ENCODE measurements around the gene ATG5.

The ATG5 gene

DNA sequence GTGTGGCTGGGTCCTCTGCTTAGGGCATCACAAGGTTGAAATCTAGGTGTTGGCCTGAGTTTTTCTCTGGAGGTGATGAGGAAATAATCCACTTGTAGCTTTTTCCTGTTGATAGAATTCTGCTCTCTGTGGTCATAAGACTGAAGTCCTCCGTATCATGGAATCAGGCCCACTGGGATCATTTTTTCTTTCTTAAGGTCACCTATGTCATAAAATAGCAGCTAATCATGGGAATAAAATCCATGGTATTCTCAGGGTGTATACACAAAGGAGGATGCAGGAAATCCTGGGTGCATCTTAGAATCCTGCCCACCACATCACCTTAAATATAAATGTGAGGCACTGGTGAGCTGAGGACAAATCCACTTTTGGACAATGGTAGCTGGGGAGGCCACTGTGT lies 166.7 kb downstream of the ATG5 start:
- H3K23ac ChIP-seq (ENCODE audit: low read length): no peak overlapping the region
- no peak overlapping the region for H3K4me2 ChIP-seq (ENCODE audit: low read length)
- H3K18ac ChIP-seq (ENCODE audit: low read length): no peak overlapping the region
- no peak overlapping the region for H4K5ac ChIP-seq (ENCODE audit: low read length)
- no peak overlapping the region for H2BK120ac ChIP-seq (ENCODE audit: low read depth, low read length)
- no peak overlapping the region for H2BK5ac ChIP-seq (ENCODE audit: low read length)
- H3K9ac ChIP-seq (ENCODE audit: low read length): no peak overlapping the region
- DNase-seq: no peak
- no peak overlapping the region for H4K8ac ChIP-seq (ENCODE audit: low read depth, low read length)
- H3K4ac ChIP-seq (ENCODE audit: low read depth, low read length): no peak overlapping the region
- WGBS (ENCODE audit: extremely low coverage, insufficient coverage, low lambda C conversion rate): no CpG with 5 or more reads among the region's 1 CpG
- H3K27ac ChIP-seq (ENCODE audit: low read depth, low read length): no peak overlapping the region
- H3K4me1 ChIP-seq (ENCODE audit: control insufficient read depth, low read depth, low read length): peaks cover 15% of the 10 kb centered on the region
- no peak overlapping the region for H3K4me3 ChIP-seq (ENCODE audit: low read length)
- H3K36me3 ChIP-seq (ENCODE audit: control insufficient read depth, insufficient read depth, low read length): no peaks in the 10 kb centered on the region
- no peak overlapping the region for H3K56ac ChIP-seq (ENCODE audit: low read length)
- H3K79me1 ChIP-seq (ENCODE audit: low read length): no peaks in the 10 kb centered on the region
- no peaks in the 10 kb centered on the region for H3K27me3 ChIP-seq (ENCODE audit: insufficient read depth, low read length, poor library complexity)
- no peaks in the 10 kb centered on the region for H3K79me2 ChIP-seq (ENCODE audit: control insufficient read depth, insufficient read depth, low read length)
- no peak overlapping the region for H2BK15ac ChIP-seq (replicated peaks; ENCODE audit: low read depth)
- H2AK5ac ChIP-seq (ENCODE audit: low read length): no peak overlapping the region

GRCh38 chr6:106156863-106157262 lies 168.7 kb downstream of the ATG5 start:
- Histone ChIP-seq H3K4me3 (ENCODE audit: low read length) (no peak overlapping the region), H3K27me3 (ENCODE audit: insufficient read depth, low read length, poor library complexity) (no peaks in the 10 kb centered on the region), H3K9ac (ENCODE audit: low read length) (no peak overlapping the region), H4K8ac (ENCODE audit: low read depth, low read length) (no peak overlapping the region), H3K36me3 (ENCODE audit: control insufficient read depth, insufficient read depth, low read length) (no peaks in the 10 kb centered on the region), H3K18ac (ENCODE audit: low read length) (no peak overlapping the region), H2BK15ac (replicated peaks; ENCODE audit: low read depth) (no peak overlapping the region), H4K5ac (ENCODE audit: low read length) (no peak overlapping the region), H3K27ac (ENCODE audit: low read depth, low read length) (no peak overlapping the region), H3K79me2 (ENCODE audit: control insufficient read depth, insufficient read depth, low read length) (no peaks in the 10 kb centered on the region), H2AK5ac (ENCODE audit: low read length) (peak overlapping the region; percentile 87), H2BK120ac (ENCODE audit: low read depth, low read length) (no peak overlapping the region), H3K56ac (ENCODE audit: low read length) (peak overlapping the region; percentile 40), H3K4me2 (ENCODE audit: low read length) (no peak overlapping the region), H3K4me1 (ENCODE audit: control insufficient read depth, low read depth, low read length) (peaks cover 9% of the 10 kb centered on the region), H3K4ac (ENCODE audit: low read depth, low read length) (no peak overlapping the region), H3K23ac (ENCODE audit: low read length) (no peak overlapping the region), H2BK5ac (ENCODE audit: low read length) (no peak overlapping the region), H3K79me1 (ENCODE audit: low read length) (no peaks in the 10 kb centered on the region)
- DNase-seq: no peak
- no CpG with 5 or more reads among the region's 3 CpGs for WGBS (ENCODE audit: extremely low coverage, insufficient coverage, low lambda C conversion rate)

GRCh38 chr6:106156413-106156812 lies 169.1 kb downstream of the ATG5 start:
- no peak overlapping the region for H3K4ac ChIP-seq (ENCODE audit: low read depth, low read length)
- no peak overlapping the region for H2BK5ac ChIP-seq (ENCODE audit: low read length)
- DNase-seq: no peak
- no peaks in the 10 kb centered on the region for H3K79me2 ChIP-seq (ENCODE audit: control insufficient read depth, insufficient read depth, low read length)
- H2BK120ac ChIP-seq (ENCODE audit: low read depth, low read length): no peak overlapping the region
- no peak overlapping the region for H3K4me2 ChIP-seq (ENCODE audit: low read length)
- H4K8ac ChIP-seq (ENCODE audit: low read depth, low read length): no peak overlapping the region
- no peaks in the 10 kb centered on the region for H3K27me3 ChIP-seq (ENCODE audit: insufficient read depth, low read length, poor library complexity)
- H3K36me3 ChIP-seq (ENCODE audit: control insufficient read depth, insufficient read depth, low read length): no peaks in the 10 kb centered on the region
- no peak overlapping the region for H3K23ac ChIP-seq (ENCODE audit: low read length)
- H2BK15ac ChIP-seq (replicated peaks; ENCODE audit: low read depth): no peak overlapping the region
- no peak overlapping the region for H3K4me3 ChIP-seq (ENCODE audit: low read length)
- no peak overlapping the region for H3K9ac ChIP-seq (ENCODE audit: low read length)
- H3K79me1 ChIP-seq (ENCODE audit: low read length): no peaks in the 10 kb centered on the region
- H2AK5ac ChIP-seq (ENCODE audit: low read length): no peak overlapping the region
- H4K5ac ChIP-seq (ENCODE audit: low read length): no peak overlapping the region
- H3K56ac ChIP-seq (ENCODE audit: low read length): no peak overlapping the region
- H3K27ac ChIP-seq (ENCODE audit: low read depth, low read length): no peak overlapping the region
- H3K18ac ChIP-seq (ENCODE audit: low read length): no peak overlapping the region
- peaks cover 9% of the 10 kb centered on the region for H3K4me1 ChIP-seq (ENCODE audit: control insufficient read depth, low read depth, low read length)
- WGBS (ENCODE audit: extremely low coverage, insufficient coverage, low lambda C conversion rate): no CpG with 5 or more reads among the region's 3 CpGs

DNA sequence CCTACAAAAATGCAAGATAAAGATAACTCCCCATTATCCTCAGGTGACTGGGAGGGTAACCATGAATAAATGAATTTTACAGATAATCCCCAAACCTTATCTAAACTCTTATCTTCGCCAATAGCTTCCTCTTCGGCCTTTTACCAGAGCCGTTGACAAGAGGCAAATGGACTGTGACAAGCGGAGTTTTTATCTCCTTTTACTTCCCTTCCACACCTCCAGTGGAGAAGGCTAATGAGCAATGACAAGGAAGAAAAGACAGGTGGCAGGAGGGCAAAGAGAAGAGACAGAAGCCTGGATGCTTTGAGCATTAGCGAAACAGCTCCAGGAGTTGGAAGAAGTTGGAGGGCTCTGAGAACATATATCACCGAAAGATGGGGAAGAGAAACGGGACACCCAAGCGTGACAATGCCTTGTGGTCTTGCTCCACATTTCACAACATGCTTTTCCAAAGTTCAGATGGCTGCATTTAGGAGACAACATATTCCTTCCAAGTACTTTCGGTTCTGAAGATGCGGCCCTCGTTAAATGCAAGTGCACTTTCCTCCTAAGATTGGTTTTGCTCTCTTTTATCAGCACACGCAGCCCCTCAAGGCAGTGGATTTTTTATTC lies 170.2 kb downstream of the ATG5 start:
- Histone ChIP-seq H2BK5ac (ENCODE audit: low read length) (no peak overlapping the region), H3K4ac (ENCODE audit: low read depth, low read length) (no peak overlapping the region), H3K4me1 (ENCODE audit: control insufficient read depth, low read depth, low read length) (peaks cover 9% of the 10 kb centered on the region), H3K4me3 (ENCODE audit: low read length) (no peak overlapping the region), H3K9ac (ENCODE audit: low read length) (no peak overlapping the region), H3K23ac (ENCODE audit: low read length) (no peak overlapping the region), H4K5ac (ENCODE audit: low read length) (no peak overlapping the region), H3K18ac (ENCODE audit: low read length) (peak overlapping the region; percentile 29), H2BK15ac (replicated peaks; ENCODE audit: low read depth) (no peak overlapping the region), H3K36me3 (ENCODE audit: control insufficient read depth, insufficient read depth, low read length) (no peaks in the 10 kb centered on the region), H3K4me2 (ENCODE audit: low read length) (no peak overlapping the region), H3K56ac (ENCODE audit: low read length) (peak overlapping the region; percentile 1), H2AK5ac (ENCODE audit: low read length) (no peak overlapping the region), H3K79me2 (ENCODE audit: control insufficient read depth, insufficient read depth, low read length) (no peaks in the 10 kb centered on the region), H3K27me3 (ENCODE audit: insufficient read depth, low read length, poor library complexity) (no peaks in the 10 kb centered on the region), H4K8ac (ENCODE audit: low read depth, low read length) (no peak overlapping the region), H3K79me1 (ENCODE audit: low read length) (no peaks in the 10 kb centered on the region), H3K27ac (ENCODE audit: low read depth, low read length) (no peak overlapping the region), H2BK120ac (ENCODE audit: low read depth, low read length) (peak overlapping the region; percentile 7)
- no CpG with 5 or more reads among the region's 12 CpGs for WGBS (ENCODE audit: extremely low coverage, insufficient coverage, low lambda C conversion rate)
- peak; percentile 97 for DNase-seq

DNA sequence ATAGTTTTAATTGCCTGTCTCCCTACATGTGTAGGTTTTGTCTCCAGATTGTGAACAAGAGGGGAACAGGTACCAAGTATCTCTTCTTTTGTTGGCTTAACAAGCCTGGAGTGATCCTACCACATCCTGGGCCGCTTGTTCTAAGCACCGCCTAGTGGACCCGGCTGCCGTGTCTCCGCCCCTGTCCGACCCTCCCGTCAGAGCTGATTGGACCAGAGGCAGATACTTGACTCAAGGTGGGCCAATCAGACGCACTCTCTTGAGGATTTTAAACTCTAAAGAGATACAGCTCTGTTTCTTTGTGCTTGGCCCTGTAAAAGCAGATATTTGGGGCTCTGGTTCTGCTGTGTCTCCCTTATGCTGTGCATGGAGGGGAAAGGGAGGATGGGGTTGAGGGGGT lies 171.2 kb downstream of the ATG5 start:
- H3K79me1 ChIP-seq (ENCODE audit: low read length): no peaks in the 10 kb centered on the region
- WGBS (ENCODE audit: extremely low coverage, insufficient coverage, low lambda C conversion rate): no CpG with 5 or more reads among the region's 8 CpGs
- H3K18ac ChIP-seq (ENCODE audit: low read length): peak overlapping the region; percentile 29
- H4K5ac ChIP-seq (ENCODE audit: low read length): no peak overlapping the region
- no peaks in the 10 kb centered on the region for H3K79me2 ChIP-seq (ENCODE audit: control insufficient read depth, insufficient read depth, low read length)
- H2BK15ac ChIP-seq (replicated peaks; ENCODE audit: low read depth): no peak overlapping the region
- H3K4ac ChIP-seq (ENCODE audit: low read depth, low read length): no peak overlapping the region
- no peak overlapping the region for H2BK5ac ChIP-seq (ENCODE audit: low read length)
- no peak overlapping the region for H3K9ac ChIP-seq (ENCODE audit: low read length)
- DNase-seq: peak; percentile 62
- H3K56ac ChIP-seq (ENCODE audit: low read length): peak overlapping the region; percentile 40
- H3K4me2 ChIP-seq (ENCODE audit: low read length): no peak overlapping the region
- H3K27ac ChIP-seq (ENCODE audit: low read depth, low read length): no peak overlapping the region
- no peaks in the 10 kb centered on the region for H3K27me3 ChIP-seq (ENCODE audit: insufficient read depth, low read length, poor library complexity)
- H4K8ac ChIP-seq (ENCODE audit: low read depth, low read length): no peak overlapping the region
- H3K36me3 ChIP-seq (ENCODE audit: control insufficient read depth, insufficient read depth, low read length): no peaks in the 10 kb centered on the region
- H2AK5ac ChIP-seq (ENCODE audit: low read length): no peak overlapping the region
- peaks cover 9% of the 10 kb centered on the region for H3K4me1 ChIP-seq (ENCODE audit: control insufficient read depth, low read depth, low read length)
- no peak overlapping the region for H2BK120ac ChIP-seq (ENCODE audit: low read depth, low read length)
- H3K4me3 ChIP-seq (ENCODE audit: low read length): no peak overlapping the region
- no peak overlapping the region for H3K23ac ChIP-seq (ENCODE audit: low read length)

DNA sequence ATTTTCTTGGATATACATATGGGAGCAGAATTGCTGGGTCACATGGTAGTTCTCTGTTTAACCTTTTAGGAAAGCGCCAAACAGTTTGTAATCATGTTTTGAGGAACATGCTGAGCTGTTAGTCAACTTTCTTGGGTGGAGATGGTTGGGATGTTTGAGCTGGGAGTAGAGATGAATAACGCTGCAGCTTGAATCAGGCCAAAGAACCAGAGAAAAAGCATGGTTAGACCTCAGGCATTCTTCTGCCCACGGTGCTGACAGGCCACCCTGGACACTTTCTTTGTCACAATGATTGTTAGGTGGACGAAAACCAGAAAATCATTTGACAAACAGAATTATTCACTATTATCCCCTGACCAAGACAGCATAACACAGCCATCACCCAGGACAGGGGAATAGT lies 172.6 kb downstream of the ATG5 start:
- no peak for DNase-seq
- Histone ChIP-seq H3K27ac (ENCODE audit: low read depth, low read length) (no peak overlapping the region), H3K18ac (ENCODE audit: low read length) (no peak overlapping the region), H3K36me3 (ENCODE audit: control insufficient read depth, insufficient read depth, low read length) (no peaks in the 10 kb centered on the region), H2AK5ac (ENCODE audit: low read length) (no peak overlapping the region), H3K79me2 (ENCODE audit: control insufficient read depth, insufficient read depth, low read length) (no peaks in the 10 kb centered on the region), H3K27me3 (ENCODE audit: insufficient read depth, low read length, poor library complexity) (no peaks in the 10 kb centered on the region), H3K23ac (ENCODE audit: low read length) (no peak overlapping the region), H2BK15ac (replicated peaks; ENCODE audit: low read depth) (no peak overlapping the region), H2BK5ac (ENCODE audit: low read length) (no peak overlapping the region), H3K4me2 (ENCODE audit: low read length) (no peak overlapping the region), H3K79me1 (ENCODE audit: low read length) (no peaks in the 10 kb centered on the region), H3K4ac (ENCODE audit: low read depth, low read length) (no peak overlapping the region), H3K9ac (ENCODE audit: low read length) (no peak overlapping the region), H3K56ac (ENCODE audit: low read length) (no peak overlapping the region), H4K5ac (ENCODE audit: low read length) (no peak overlapping the region), H2BK120ac (ENCODE audit: low read depth, low read length) (no peak overlapping the region), H3K4me1 (ENCODE audit: control insufficient read depth, low read depth, low read length) (peaks cover 9% of the 10 kb centered on the region), H3K4me3 (ENCODE audit: low read length) (no peak overlapping the region), H4K8ac (ENCODE audit: low read depth, low read length) (no peak overlapping the region)
- WGBS (ENCODE audit: extremely low coverage, insufficient coverage, low lambda C conversion rate): no CpG with 5 or more reads among the region's 4 CpGs
